ENCODE results near the gene DPF1.

GRCh38 chr19:38168637-38169036, 55.4 kb downstream of the DPF1 start:
- TF ChIP-seq POLR2AphosphoS5 (IDR thresholded peaks at IDR 0.05; ENCODE audit: low read length) (no peak), CTCF (IDR thresholded peaks at IDR 0.05 in 2 of 3, conservative IDR thresholded peaks at IDR 0.05 in 1 of 3; ENCODE audit: control insufficient read depth in 2 of 3, extremely low read depth in 1 of 3, insufficient read depth in 1 of 3, low read depth in 3 of 3, low read length in 3 of 3) (no peak), TCF12 (IDR thresholded peaks at IDR 0.05; ENCODE audit: low read depth, low read length) (no peak), REST (IDR thresholded peaks at IDR 0.05; ENCODE audit: low read depth, low read length) (no peak), SMC3 (IDR thresholded peaks at IDR 0.05; ENCODE audit: borderline replicate concordance, low read length) (no peak), NFIC (IDR thresholded peaks at IDR 0.05; ENCODE audit: low read depth, low read length) (no peak), BHLHE40 (IDR thresholded peaks at IDR 0.05; ENCODE audit: borderline replicate concordance in 1 of 2, low read depth in 2 of 2, low read length in 1 of 2) (no peak), ATF3 (IDR thresholded peaks at IDR 0.05; ENCODE audit: borderline replicate concordance, extremely low read depth, low read depth, low read length) (no peak), USF1 (IDR thresholded peaks at IDR 0.05; ENCODE audit: borderline replicate concordance, extremely low read length, insufficient read depth, low read depth, low read length) (no peak), SMAD5 (IDR thresholded peaks at IDR 0.05; ENCODE audit: low read depth) (no peak), SRF (IDR thresholded peaks at IDR 0.05; ENCODE audit: low read depth in 2 of 2, low read length in 2 of 2) (no peak)
